Mesenchymal stem cell (in vitro differentiated cells and primary cell): ENCODE results near the gene TDP2.

ENCODE experiments used
- DNase-seq: peaks from one replicate; pipeline ENCODE4 v3.0.0-alpha.2; 2013
- H2AFZ ChIP-seq: one replicate; pipeline ENCODE4 v1.6.1; 2013; ENCODE audit warnings: low read depth, mild to moderate bottlenecking, control low read depth, inconsistent platforms, low read length, moderate library complexity
- H2AK5ac ChIP-seq: 2 replicates; pipeline ENCODE4 v1.6.1; 2013; ENCODE audit warnings: low read length, moderate library complexity, mild to moderate bottlenecking, inconsistent platforms; ENCODE audit not compliant: severe bottlenecking
- H2BK120ac ChIP-seq: one replicate; pipeline ENCODE4 v1.6.1; 2013; ENCODE audit warnings: low read depth, mild to moderate bottlenecking, inconsistent platforms, low read length, moderate library complexity
- H2BK12ac ChIP-seq, 2 experiments: one replicate each; pipeline ENCODE4 v1.6.1; 2013; ENCODE audit warnings: inconsistent platforms in 2 of 2, low read length in 2 of 2, mild to moderate bottlenecking in 2 of 2, moderate library complexity in 2 of 2, control low read depth in 1 of 2
- H2BK15ac ChIP-seq: one replicate; pipeline ENCODE4 v1.6.1; 2013; ENCODE audit warnings: mild to moderate bottlenecking, low read depth, inconsistent platforms; ENCODE audit not compliant: poor library complexity, severe bottlenecking
- H2BK5ac ChIP-seq: 2 replicates; pipeline ENCODE4 v1.6.1; 2013; ENCODE audit warnings: low read depth, mild to moderate bottlenecking, low read length, control low read depth, inconsistent platforms; ENCODE audit not compliant: poor library complexity, severe bottlenecking
- H3K14ac ChIP-seq, 2 experiments: one replicate each; pipeline ENCODE4 v1.6.1; 2013; ENCODE audit warnings: inconsistent platforms in 2 of 2, low read length in 2 of 2, control low read depth in 1 of 2, mild to moderate bottlenecking in 1 of 2, moderate library complexity in 1 of 2
- H3K18ac ChIP-seq, 2 experiments: one replicate each; pipeline ENCODE4 v1.6.1; 2013; ENCODE audit warnings: inconsistent platforms in 2 of 2, low read length in 2 of 2, control low read depth in 1 of 2, low read depth in 1 of 2, mild to moderate bottlenecking in 1 of 2
- H3K23ac ChIP-seq, 2 experiments: one replicate each; pipeline ENCODE4 v1.6.1; 2013; ENCODE audit warnings: inconsistent platforms in 2 of 2, low read length in 2 of 2, mild to moderate bottlenecking in 2 of 2, moderate library complexity in 2 of 2, control low read depth in 1 of 2
- H3K27ac ChIP-seq: 2 replicates; pipeline ENCODE4 v1.5.1; 2013; ENCODE audit warnings: mild to moderate bottlenecking, moderate library complexity, low read length, control low read depth, inconsistent platforms; ENCODE audit not compliant: poor library complexity, severe bottlenecking
- H3K27me3 ChIP-seq, 2 experiments: 2 replicates each; pipeline versions ENCODE4 v1.6.1 to v1.7.0; 2013; ENCODE audit warnings: low read length in 2 of 2, mild to moderate bottlenecking in 2 of 2, moderate library complexity in 2 of 2, control low read depth in 1 of 2, inconsistent platforms in 1 of 2; ENCODE audit not compliant: control insufficient read depth in 1 of 2, insufficient read depth in 1 of 2
- H3K36me3 ChIP-seq, 2 experiments: 2 replicates each; pipeline versions ENCODE4 v1.6.1 to v1.7.0; 2013; ENCODE audit warnings: low read length in 2 of 2, control low read depth in 1 of 2, inconsistent platforms in 1 of 2, low read depth in 1 of 2, mild to moderate bottlenecking in 1 of 2; ENCODE audit not compliant: insufficient read depth in 2 of 2, control insufficient read depth in 1 of 2
- H3K4ac ChIP-seq, 2 experiments: one replicate each; pipeline ENCODE4 v1.6.1; 2013; ENCODE audit warnings: inconsistent platforms in 2 of 2, low read length in 2 of 2, mild to moderate bottlenecking in 2 of 2, moderate library complexity in 2 of 2, control low read depth in 1 of 2, low read depth in 1 of 2
- H3K4me1 ChIP-seq: 2 replicates; pipeline ENCODE4 v1.6.1; 2013; ENCODE audit warnings: low read depth, low read length, control low read depth; ENCODE audit not compliant: control insufficient read depth, insufficient read depth
- H3K4me2 ChIP-seq: 2 replicates; pipeline ENCODE4 v1.6.1; 2013; ENCODE audit warnings: low read length, mild to moderate bottlenecking, inconsistent platforms; ENCODE audit not compliant: poor library complexity, severe bottlenecking
- H3K4me3 ChIP-seq, 2 experiments: 2 replicates each; pipeline versions ENCODE4 v1.5.1 to v1.7.0; 2013; ENCODE audit warnings: low read length in 2 of 2, mild to moderate bottlenecking in 2 of 2, control low read depth in 1 of 2, low read depth in 1 of 2; ENCODE audit not compliant: insufficient read depth in 1 of 2
- H3K79me1 ChIP-seq: replicated peaks from 2 replicates; pipeline ENCODE4 v1.6.1; 2013; ENCODE audit warnings: mild to moderate bottlenecking, control low read depth, low read length, inconsistent platforms; ENCODE audit not compliant: poor library complexity, severe bottlenecking
- H3K9ac ChIP-seq: 2 replicates; pipeline ENCODE4 v1.7.0; 2013; ENCODE audit warnings: mild to moderate bottlenecking, low read length, moderate library complexity
- H3K9me3 ChIP-seq: 2 replicates; pipeline ENCODE4 v1.7.0; 2013; ENCODE audit warnings: mild to moderate bottlenecking, low read length; ENCODE audit not compliant: control insufficient read depth
- H4K8ac ChIP-seq: one replicate; pipeline ENCODE4 v1.6.1; 2013; ENCODE audit warnings: inconsistent platforms, mild to moderate bottlenecking, low read length, moderate library complexity
- H4K91ac ChIP-seq: one replicate; pipeline ENCODE4 v1.6.1; 2013; ENCODE audit warnings: mild to moderate bottlenecking, low read length, inconsistent platforms
- WGBS: methylation state at CpG from one replicate; pipeline ENCODE4 v1.1.7; 2013; ENCODE audit warnings: mixed read lengths; 5-methylcytosine and 5-hydroxymethylcytosine counted together

TDP2 gene

DNA sequence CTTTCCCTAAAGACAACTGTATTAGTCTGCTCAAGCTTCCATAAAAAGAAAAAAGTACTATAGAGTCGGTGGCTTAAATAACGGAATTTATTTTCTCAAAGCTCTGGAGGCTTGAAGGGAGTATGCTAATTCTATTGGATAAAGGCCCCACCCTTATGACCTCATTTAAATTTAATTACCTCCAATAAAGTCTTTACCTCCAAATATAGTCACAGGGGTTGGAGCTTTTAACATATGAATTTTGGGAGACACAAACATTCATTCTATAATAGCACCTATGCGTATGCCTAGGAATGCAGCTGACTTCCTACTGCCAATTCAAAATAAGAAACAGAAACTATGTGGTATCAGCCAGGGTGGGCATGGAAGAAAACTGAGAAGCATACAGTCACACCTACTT lies 46.1 kb downstream of the TDP2 start:
- DNase-seq, result no peak
- Histone ChIP-seq H2AK5ac (no peak overlapping the region), H3K27ac (no peak overlapping the region), H3K4me2 (no peak overlapping the region), H2BK12ac (no peak overlapping the region), H3K9ac (no peak overlapping the region), H3K23ac (no peak overlapping the region), H3K27me3 (no peaks in the 10 kb centered on the region), H3K4me3 (no peak overlapping the region), H3K9me3 (no peaks in the 10 kb centered on the region), H4K8ac (no peak overlapping the region), H3K14ac (no peak overlapping the region), H4K91ac (no peak overlapping the region), H2BK5ac (no peak overlapping the region), H2BK120ac (no peak overlapping the region), H2AFZ (no peak overlapping the region), H2BK15ac (no peak overlapping the region), H3K36me3 (no peaks in the 10 kb centered on the region), H3K4ac (no peak overlapping the region), H3K18ac (no peak overlapping the region), H3K4me1 (no peaks in the 10 kb centered on the region), H3K79me1 (no peaks in the 10 kb centered on the region)
- WGBS, result 100% methylated on average over 1 of the region's 3 CpGs

DNA sequence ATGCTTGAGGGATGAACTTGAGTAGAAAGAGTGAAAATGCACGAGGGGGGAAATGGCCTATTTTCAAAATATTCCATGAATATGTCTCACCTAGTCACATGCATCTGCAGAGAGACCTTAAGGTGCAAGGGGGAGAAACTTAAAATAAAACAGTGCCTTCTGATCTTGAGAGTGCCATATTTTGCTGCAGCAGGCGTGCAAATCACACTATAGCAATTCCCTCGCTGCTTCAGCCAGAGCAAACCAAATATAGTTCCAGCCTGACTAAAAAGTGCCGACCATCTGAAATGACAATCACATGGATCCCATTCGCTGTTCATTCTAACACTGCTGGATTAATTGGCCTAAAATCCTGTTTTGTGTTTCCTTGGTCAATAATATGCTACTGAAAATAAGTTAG lies 47.0 kb downstream of the TDP2 start:
- H2AK5ac ChIP-seq, result no peak overlapping the region
- DNase-seq, result no peak
- no peaks in the 10 kb centered on the region for H3K36me3 ChIP-seq
- H4K8ac ChIP-seq, result no peak overlapping the region
- H3K18ac ChIP-seq, result no peak overlapping the region
- no peak overlapping the region for H3K14ac ChIP-seq
- 85% methylated on average over 4 of the region's 5 CpGs for WGBS
- H2BK15ac ChIP-seq, result no peak overlapping the region
- no peak overlapping the region for H3K9ac ChIP-seq
- H4K91ac ChIP-seq, result no peak overlapping the region
- no peak overlapping the region for H2BK120ac ChIP-seq
- no peak overlapping the region for H2BK5ac ChIP-seq
- H3K27ac ChIP-seq, result no peak overlapping the region
- H3K79me1 ChIP-seq, result no peaks in the 10 kb centered on the region
- H3K27me3 ChIP-seq, result no peaks in the 10 kb centered on the region
- H3K23ac ChIP-seq, result no peak overlapping the region
- no peaks in the 10 kb centered on the region for H3K9me3 ChIP-seq
- no peak overlapping the region for H3K4me2 ChIP-seq
- no peaks in the 10 kb centered on the region for H3K4me1 ChIP-seq
- no peak overlapping the region for H3K4ac ChIP-seq
- no peak overlapping the region for H3K4me3 ChIP-seq
- H2AFZ ChIP-seq, result no peak overlapping the region
- no peak overlapping the region for H2BK12ac ChIP-seq

DNA sequence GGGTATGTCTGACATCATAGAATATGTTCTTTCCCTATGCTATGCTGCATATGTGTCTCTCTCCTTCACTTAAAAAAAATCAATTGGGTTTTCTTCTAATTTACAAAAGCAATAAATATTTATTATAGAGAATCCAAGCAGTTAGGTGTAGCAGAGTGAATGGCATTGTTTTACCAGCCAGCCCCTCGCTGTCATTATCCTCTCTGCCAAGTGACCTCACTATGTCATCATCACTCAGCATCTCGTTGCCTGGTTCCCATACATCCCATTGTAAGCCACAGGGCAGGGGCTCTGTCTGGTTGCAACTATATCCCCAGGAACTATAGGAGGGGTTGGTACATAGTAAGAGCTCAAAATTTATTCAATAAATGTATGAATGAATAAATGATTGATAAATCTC lies 52.1 kb downstream of the TDP2 start:
- Histone ChIP-seq H4K91ac (no peak overlapping the region), H2BK5ac (no peak overlapping the region), H2AFZ (no peak overlapping the region), H3K4me3 (no peak overlapping the region), H2BK12ac (no peak overlapping the region), H3K9me3 (no peaks in the 10 kb centered on the region), H4K8ac (no peak overlapping the region), H3K18ac (no peak overlapping the region), H2BK15ac (no peak overlapping the region), H3K36me3 (no peaks in the 10 kb centered on the region), H3K27ac (no peak overlapping the region), H3K27me3 (no peaks in the 10 kb centered on the region), H3K14ac (no peak overlapping the region), H3K4ac (no peak overlapping the region), H3K9ac (no peak overlapping the region), H2BK120ac (no peak overlapping the region), H3K79me1 (no peaks in the 10 kb centered on the region), H3K4me2 (no peak overlapping the region), H3K4me1 (no peaks in the 10 kb centered on the region), H2AK5ac (no peak overlapping the region), H3K23ac (no peak overlapping the region)
- no peak for DNase-seq
- no CpG with 5 or more reads among the region's 2 CpGs for WGBS

DNA sequence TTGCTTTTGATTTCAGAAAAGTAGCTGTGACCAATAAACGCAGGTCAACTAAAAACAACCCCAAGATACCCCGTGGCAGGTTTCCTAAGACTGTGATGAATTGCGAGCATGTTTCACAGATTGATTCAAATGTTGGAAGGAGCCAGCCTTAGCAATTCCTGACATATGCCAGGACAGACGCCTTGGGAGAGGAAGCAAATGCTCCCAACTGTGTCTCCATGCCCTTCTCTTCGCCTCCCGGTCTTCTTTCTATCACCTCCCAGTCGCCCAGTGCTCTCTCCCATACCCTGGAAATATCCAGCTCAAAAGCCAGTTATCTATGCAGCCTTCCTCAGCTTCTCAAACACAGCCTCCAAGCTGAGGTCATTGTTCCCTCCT lies 52.7 kb downstream of the TDP2 start:
- H3K27ac ChIP-seq, result no peak overlapping the region
- no peaks in the 10 kb centered on the region for H3K9me3 ChIP-seq
- no peak overlapping the region for H3K14ac ChIP-seq
- H3K9ac ChIP-seq, result no peak overlapping the region
- no peak overlapping the region for H4K91ac ChIP-seq
- H3K36me3 ChIP-seq, result no peaks in the 10 kb centered on the region
- H3K4ac ChIP-seq, result no peak overlapping the region
- peak overlapping the region in 1 of 2 experiments; percentile 19 for H3K4me3 ChIP-seq
- H4K8ac ChIP-seq, result no peak overlapping the region
- no peak overlapping the region for H3K4me2 ChIP-seq
- H2AK5ac ChIP-seq, result no peak overlapping the region
- DNase-seq, result no peak
- H2BK12ac ChIP-seq, result no peak overlapping the region
- H2BK120ac ChIP-seq, result no peak overlapping the region
- no peaks in the 10 kb centered on the region for H3K79me1 ChIP-seq
- no peaks in the 10 kb centered on the region for H3K4me1 ChIP-seq
- no peak overlapping the region for H2BK15ac ChIP-seq
- H3K18ac ChIP-seq, result no peak overlapping the region
- H2AFZ ChIP-seq, result no peak overlapping the region
- H3K23ac ChIP-seq, result no peak overlapping the region
- H2BK5ac ChIP-seq, result no peak overlapping the region
- H3K27me3 ChIP-seq, result no peaks in the 10 kb centered on the region
- WGBS, result 68% methylated on average over 7 of the region's 7 CpGs
